Measurements from ENCODE around the gene H6PD. TPM values are rescaled to one million over a fixed set of nuclear protein-coding genes. Genes with fewer than 3 reads are reported as not detected.

H6PD gene
- total and polyA plus RNA-seq, 2 donors (not counting 3 experiments of a cell fraction or from before 2014, with no cell fraction given), result 24.5 to 29.0 TPM

- BruUV-seq (replicated peaks), result no TSS peak
- Histone ChIP-seq H3K9ac (replicated peaks; ENCODE audit: extremely low read depth, insufficient read depth, low read length) (no peak overlapping the region), H3K36me3 (ENCODE audit: control insufficient read depth in 2 of 2, extremely low read depth in 1 of 2, insufficient read depth in 2 of 2, low read length in 2 of 2) (peaks cover 0 to 8% of the 10 kb centered on the region in 2 experiments), H3K27ac (ENCODE audit: insufficient read depth, low read depth, low read length) (no peak overlapping the region), H3K4me1 (ENCODE audit: control insufficient read depth, extremely low read depth, insufficient read depth, low read length) (peaks cover 27% of the 10 kb centered on the region), H3K9me3 (replicated peaks; ENCODE audit: control insufficient read depth, insufficient read depth, low read length) (no peaks in the 10 kb centered on the region), H2AFZ (ENCODE audit: low read depth, low read length) (no peak overlapping the region), H4K20me1 (replicated peaks; ENCODE audit: control insufficient read depth, extremely low read depth, insufficient read depth, low read length) (peaks cover 9% of the 10 kb centered on the region), H3K4me2 (ENCODE audit: insufficient read depth, low read length) (no peak overlapping the region), H3K4me3 (replicated peaks in 1 of 3; ENCODE audit: insufficient read depth in 1 of 3, low read depth in 1 of 3, low read length in 3 of 3) (no peak overlapping the region), H3K79me2 (ENCODE audit: control insufficient read depth, insufficient read depth, low read length) (peaks cover 97% of the 10 kb centered on the region), H3K9me1 (replicated peaks; ENCODE audit: control insufficient read depth, extremely low read depth, insufficient read depth, low read length) (no peaks in the 10 kb centered on the region), H3K27me3 (ENCODE audit: control insufficient read depth in 2 of 2, insufficient read depth in 2 of 2, low read length in 2 of 2) (no peaks in the 10 kb centered on the region)
- POLR2A ChIA-PET, result no interaction called here
- dilution Hi-C loops (cut with MboI; ENCODE audit: extremely low pct_ligation_motif_present, low sequenced_read_pairs), result no loop called here
- CTCF ChIA-PET, result interaction anchor here (1.0 kb wide), 1 partner anchor 17 kb away, joined by 3 read pairs; no protein-coding TSS in a partner anchor
- intact Hi-C loops (cut with micrococcal nuclease), result no loop called here
- DNase-seq (ENCODE audit: low read depth, low spot score) (no peak), FAIRE-seq (no peak)
- TF ChIP-seq MAX (IDR thresholded peaks at IDR 0.05; ENCODE audit: insufficient read depth, insufficient read length), result no peak
- no peak for TF ChIP-seq MYC (IDR thresholded peaks at IDR 0.05; ENCODE audit: low read depth, low read length)
- no peak for TF ChIP-seq CTCF (IDR thresholded peaks at IDR 0.05; ENCODE audit: extremely low read depth in 1 of 2, insufficient read depth in 1 of 2, low read depth in 1 of 2, low read length in 2 of 2)
- no peak for TF ChIP-seq POLR2A (IDR thresholded peaks at IDR 0.05; ENCODE audit: low read depth, low read length)
- TF ChIP-seq EZH2 (IDR thresholded peaks at IDR 0.05; ENCODE audit: borderline replicate concordance, low read depth, low read length, severe bottlenecking), result no peak
- TF ChIP-seq GATA2 (IDR thresholded peaks at IDR 0.05; ENCODE audit: insufficient read depth, insufficient read length, low read depth, low read length), result no peak
- no peak for TF ChIP-seq JUN (IDR thresholded peaks at IDR 0.05; ENCODE audit: borderline replicate concordance, insufficient read depth, insufficient read length, low read depth)
- TF ChIP-seq FOS (IDR thresholded peaks at IDR 0.05; ENCODE audit: borderline replicate concordance, insufficient read depth, low read length), result no peak
- no peak for TF ChIP-seq POLR2AphosphoS5 (IDR thresholded peaks at IDR 0.05; ENCODE audit: insufficient read depth, low read depth, low read length)
These were observed 66.0 kb downstream of the H6PD start for GRCh38 chr1:9300573-9300972.
